Keratinocyte (primary cell): ENCODE data around the gene AGAP9. TPM values are rescaled to one million over a fixed set of nuclear protein-coding genes. Genes with fewer than 3 reads are reported as not detected.
"Not testable (repeated sequence)": the region's sequence is repeated elsewhere in the genome, so short reads cannot be mapped to it uniquely, and the experiment has no call there.

ENCODE experiments used
- DNase-seq: peaks from one replicate; pipeline ENCODE4 v3.0.0-alpha.2; 2011; ENCODE audit warnings: low read depth, missing footprints, low spot score
- FAIRE-seq: peaks from 2 replicates; lab custom pipeline; 2011; peaks lifted over from hg19 to GRCh38; lab: Jason Lieb, UNC
- H2AFZ ChIP-seq: 2 replicates; pipeline ENCODE4 v1.6.0; 2012; ENCODE audit warnings: low read length, control low read depth, inconsistent platforms; ENCODE audit not compliant: control insufficient read depth
- H3K27ac ChIP-seq: 2 replicates; pipeline ENCODE4 v1.5.1; 2011; ENCODE audit warnings: low read length; ENCODE audit not compliant: control insufficient read depth, insufficient read depth
- H3K27me3 ChIP-seq: 3 replicates; pipeline ENCODE4 v1.6.0; 2011; ENCODE audit warnings: low read length; ENCODE audit not compliant: control insufficient read depth, insufficient read depth; ENCODE audit errors: extremely low read depth
- H3K36me3 ChIP-seq, 2 experiments: 2 replicates in 1 of 2; 3 replicates in 1 of 2; pipeline ENCODE4 v1.5.1; 2011; ENCODE audit warnings: low read length in 2 of 2, mild to moderate bottlenecking in 1 of 2; ENCODE audit not compliant: control insufficient read depth in 2 of 2, insufficient read depth in 2 of 2; ENCODE audit errors: extremely low read depth in 1 of 2
- H3K4me1 ChIP-seq: 3 replicates; pipeline ENCODE4 v1.5.1; 2011; ENCODE audit warnings: low read length; ENCODE audit not compliant: control insufficient read depth, insufficient read depth; ENCODE audit errors: extremely low read depth
- H3K4me2 ChIP-seq: 3 replicates; pipeline ENCODE4 v1.6.0; 2011; ENCODE audit warnings: low read depth, low read length; ENCODE audit not compliant: control insufficient read depth, insufficient read depth; ENCODE audit errors: extremely low read depth
- H3K4me3 ChIP-seq, 3 experiments: fragments of 200-600 bp in 1 of 3; sonication (generic) in 1 of 3; 2 replicates in 2 of 3; 3 replicates in 1 of 3; pipeline ENCODE4 v1.5.1; 2011 to 2016; ENCODE audit warnings: low read length in 3 of 3, mild to moderate bottlenecking in 3 of 3, control low read depth in 2 of 3, inconsistent platforms in 1 of 3, low read depth in 1 of 3, mixed read lengths in 1 of 3, mixed run types in 1 of 3, moderate library complexity in 1 of 3; ENCODE audit not compliant: control insufficient read depth in 2 of 3, insufficient read depth in 2 of 3; ENCODE audit errors: extremely low read depth in 1 of 3
- H3K79me2 ChIP-seq: 2 replicates; pipeline ENCODE4 v1.6.0; 2012; ENCODE audit warnings: low read length; ENCODE audit not compliant: control insufficient read depth, insufficient read depth
- H3K9ac ChIP-seq: 3 replicates; pipeline ENCODE4 v1.6.0; 2011; ENCODE audit warnings: low read length; ENCODE audit not compliant: control insufficient read depth, insufficient read depth; ENCODE audit errors: extremely low read depth
- H3K9me1 ChIP-seq: 3 replicates; pipeline ENCODE4 v1.6.0; 2011; ENCODE audit warnings: low read length; ENCODE audit not compliant: control insufficient read depth, insufficient read depth; ENCODE audit errors: extremely low read depth
- H3K9me3 ChIP-seq: 2 replicates; pipeline ENCODE4 v1.5.1; 2012; ENCODE audit warnings: low read depth, low read length; ENCODE audit not compliant: control insufficient read depth
- H4K20me1 ChIP-seq: 3 replicates; pipeline ENCODE4 v1.6.0; 2011; ENCODE audit warnings: low read length; ENCODE audit not compliant: control insufficient read depth, insufficient read depth; ENCODE audit errors: extremely low read depth
- dilution Hi-C: fragments of 300-500 bp; cut with MboI; formaldehyde crosslinking; loops from one replicate; pipeline ENCODE4 v1.7.0; 2020; ENCODE audit warnings: low sequenced_read_pairs; ENCODE audit not compliant: extremely low pct_ligation_motif_present
- polyA plus RNA-seq, 5 experiments: library from polyadenylated mRNA; depleted of rRNA in 3 of 5; stranded (reverse) in 3 of 5; stranded (forward) in 1 of 5; unstranded in 1 of 5; fragments of >200 nt; gene quantifications; 1 replicate in 1 of 5; 2 replicates in 3 of 5; 3 replicates in 1 of 5; pipeline versions ENCODE4 v1.2.1 to v1.2.3, GENCODE V29; 2011 to 2012; ENCODE audit warnings: missing spikeins in 2 of 5, low read depth in 1 of 5, low replicate concordance in 1 of 5

Gene AGAP9
- polyA plus RNA-seq, 1 donor (not counting 4 experiments of a cell fraction or from before 2014, with no cell fraction given): 6.5 TPM

DNA sequence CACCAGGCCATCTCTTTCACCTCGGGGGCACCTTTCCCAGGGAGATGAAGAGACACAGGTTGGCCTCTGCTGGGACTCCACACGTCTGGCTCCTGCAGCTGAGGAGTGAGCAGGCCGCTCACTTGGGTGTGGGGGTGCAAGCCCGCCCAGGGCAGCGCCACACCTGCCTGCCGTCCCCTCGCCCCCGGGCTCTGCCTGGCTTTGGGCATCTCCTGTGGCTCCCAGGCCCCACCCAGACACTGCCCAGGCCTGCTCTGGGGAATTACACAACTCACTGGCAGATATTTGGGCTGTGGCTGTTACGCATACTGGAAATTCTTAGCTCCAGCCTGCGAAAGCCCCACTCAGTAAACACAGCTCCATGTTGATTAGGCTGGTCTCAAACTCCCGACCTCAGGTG, 39.5 kb downstream of the AGAP9 start, which contains the start of gene ANXA8:
Gene ANXA8, minus strand, starts transcription at position 193 of the 400 bp plus-strand sequence. Its CDS starts 182 bp downstream, at position 11.
- H3K27ac ChIP-seq: peak within 1 kb of the TSS; percentile 93
- H3K36me3 ChIP-seq, H2AFZ ChIP-seq, H3K79me2 ChIP-seq, dilution Hi-C loops, H3K27me3 ChIP-seq, H3K4me1 ChIP-seq, H3K9me1 ChIP-seq, H3K9me3 ChIP-seq, FAIRE-seq, H4K20me1 ChIP-seq: not testable (repeated sequence)
- peak; percentile 76 for DNase-seq
- H3K9ac ChIP-seq: peak within 1 kb of the TSS; percentile 95
- H3K4me2 ChIP-seq: peak within 1 kb of the TSS; percentile 66
- peak within 1 kb of the TSS; percentile 59 to 78 (median 75) for H3K4me3 ChIP-seq

DNA sequence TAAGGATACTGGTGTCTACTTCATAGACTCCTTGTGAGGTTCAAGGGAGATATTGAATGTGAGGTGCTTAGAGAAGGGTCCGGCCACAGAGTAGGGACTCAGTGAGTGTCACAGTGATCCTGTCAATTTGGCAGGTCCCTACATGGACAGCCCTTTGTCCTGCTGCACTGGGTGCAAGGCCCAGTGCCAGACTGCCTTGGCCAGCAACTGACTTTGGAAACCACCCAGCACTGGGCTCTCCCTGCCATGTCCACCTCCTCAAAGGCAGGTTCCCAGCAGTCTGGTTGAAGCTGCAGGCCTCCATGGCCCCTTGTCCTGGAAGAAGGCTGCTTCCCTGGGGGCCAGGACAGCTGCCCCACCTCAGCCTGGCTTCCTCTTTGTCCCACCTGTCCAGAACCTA, 41.1 kb downstream of the AGAP9 start:
- H2AFZ ChIP-seq, H3K36me3 ChIP-seq, dilution Hi-C loops, H3K79me2 ChIP-seq, H3K27me3 ChIP-seq, H3K9me3 ChIP-seq, H3K9me1 ChIP-seq, H4K20me1 ChIP-seq, DNase-seq, H3K4me1 ChIP-seq, H3K4me2 ChIP-seq, H3K4me3 ChIP-seq, FAIRE-seq: not testable (repeated sequence)
- Histone ChIP-seq H3K27ac (peak overlapping the region; percentile 76), H3K9ac (peak overlapping the region; percentile 78)

DNA sequence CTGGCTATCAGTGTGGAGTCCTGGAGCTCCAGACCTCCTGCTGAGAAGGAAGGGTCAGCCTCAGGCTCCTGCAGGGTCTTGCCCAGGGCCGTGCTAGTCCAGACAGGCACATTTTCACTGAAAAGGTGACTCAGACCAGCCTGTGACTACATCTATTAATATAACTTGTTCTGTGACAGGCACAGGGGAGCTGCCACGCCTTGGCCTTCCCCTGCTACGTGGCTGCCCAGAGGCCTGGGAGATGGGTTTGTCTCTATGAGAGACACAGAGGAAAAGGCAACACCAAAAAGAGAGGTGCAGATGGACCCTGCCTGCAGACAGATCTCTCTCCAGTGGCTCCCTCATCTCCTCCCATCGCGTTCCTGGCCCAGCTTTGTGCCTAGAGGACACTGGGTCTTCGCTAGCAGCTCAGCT, 41.7 kb downstream of the AGAP9 start:
- peak; percentile 7 for DNase-seq

DNA sequence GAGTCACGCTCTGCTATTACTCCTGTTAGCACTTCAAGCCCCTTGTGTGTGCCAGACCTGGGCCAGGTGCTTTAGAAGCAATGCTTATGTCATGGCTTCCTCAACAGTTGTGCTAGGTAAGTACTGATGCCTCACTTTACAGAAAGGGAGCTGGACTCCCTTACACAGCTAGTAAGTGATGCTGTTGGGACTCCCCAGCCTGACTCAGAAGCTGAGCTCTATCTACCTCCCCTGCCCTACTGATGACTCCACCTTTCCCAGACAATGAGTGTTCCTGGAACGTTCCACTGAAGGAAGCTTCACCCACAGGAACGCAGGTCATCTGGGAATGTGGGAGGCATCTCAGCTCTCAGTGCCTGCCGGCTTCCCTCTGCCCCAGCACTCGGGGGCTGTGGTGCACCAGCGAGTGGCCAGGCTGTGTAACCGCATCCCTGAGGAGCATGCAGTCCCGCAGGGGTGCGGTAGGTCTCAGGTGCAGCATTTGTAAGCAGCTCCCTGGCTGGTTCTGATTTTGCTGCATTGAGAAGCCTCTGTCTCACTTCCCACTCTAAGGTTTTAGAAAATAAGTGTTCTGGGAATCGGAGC, 42.2 kb downstream of the AGAP9 start:
- H3K36me3 ChIP-seq, FAIRE-seq, H3K9me1 ChIP-seq, H4K20me1 ChIP-seq, H2AFZ ChIP-seq, H3K4me1 ChIP-seq, H3K79me2 ChIP-seq, H3K9me3 ChIP-seq, dilution Hi-C loops, H3K27me3 ChIP-seq: not testable (repeated sequence)
- Histone ChIP-seq H3K9ac (peak overlapping the region; percentile 65), H3K27ac (peak overlapping the region; percentile 61), H3K4me2 (peak overlapping the region; percentile 27), H3K4me3 (peak overlapping the region in 1 of 3 experiments; percentile 16)
- peak; percentile 38 for DNase-seq

More for the DNA sequence above, 41.7 kb downstream of the AGAP9 start:
- Histone ChIP-seq H3K9ac (peak overlapping the region; percentile 78), H3K4me3 (peak overlapping the region in 1 of 3 experiments; percentile 32), H3K4me2 (peak overlapping the region; percentile 51), H3K27ac (peak overlapping the region; percentile 76)
- H3K27me3 ChIP-seq, H3K9me1 ChIP-seq, H4K20me1 ChIP-seq, H3K79me2 ChIP-seq, H3K36me3 ChIP-seq, H3K9me3 ChIP-seq, dilution Hi-C loops, FAIRE-seq, H3K4me1 ChIP-seq, H2AFZ ChIP-seq: not testable (repeated sequence)

DNA sequence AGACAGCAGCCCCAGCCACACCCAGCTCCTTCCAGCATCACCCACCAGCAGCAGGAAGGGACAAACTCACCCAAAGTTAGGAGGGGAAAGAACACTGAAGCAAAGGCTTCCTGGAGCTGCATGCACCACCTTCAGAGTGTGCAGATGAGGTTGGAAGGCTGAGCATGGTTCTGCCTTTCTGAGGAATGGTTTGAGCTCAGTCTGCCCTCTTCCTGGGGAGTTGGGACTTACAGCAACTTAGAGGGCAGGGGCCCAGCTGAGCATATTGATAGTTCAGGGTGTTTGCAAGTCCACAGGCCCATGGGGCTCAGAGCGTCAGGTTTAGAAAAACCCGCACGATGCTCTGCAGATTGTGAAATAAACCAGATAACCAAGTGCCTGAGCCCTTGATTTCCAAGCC, 43.3 kb downstream of the AGAP9 start:
- H3K36me3 ChIP-seq, H2AFZ ChIP-seq, H3K4me1 ChIP-seq, dilution Hi-C loops, H3K9ac ChIP-seq, H3K27me3 ChIP-seq, H3K27ac ChIP-seq, H3K79me2 ChIP-seq, H3K4me2 ChIP-seq, DNase-seq, H3K9me1 ChIP-seq, H3K4me3 ChIP-seq, FAIRE-seq, H4K20me1 ChIP-seq, H3K9me3 ChIP-seq: not testable (repeated sequence)
